Breast epithelium (tissue), 4 donors: ENCODE measurements around the gene FRMD4A. TPM values are rescaled to one million over a fixed set of nuclear protein-coding genes. Genes with fewer than 3 reads are reported as not detected.

Experiments
- DNase-seq, 2 donors: peaks; one replicate each; pipeline ENCODE4 v3.0.0-alpha.2; 2019; ENCODE audit warnings: low spot score in 2 of 2
- H3K27ac ChIP-seq, 2 donors: fragments of 200-600 bp; sonication (generic) in 1 of 2; one replicate each; pipeline ENCODE4 v1.5.1; 2016 to 2019; ENCODE audit warnings: mild to moderate bottlenecking in 1 of 2
- H3K27me3 ChIP-seq, 2 donors: fragments of 200-600 bp; sonication (generic) in 1 of 2; one replicate each; pipeline versions ENCODE4 v1.5.1 to v1.6.0; 2017 to 2019; ENCODE audit warnings: control low read depth in 1 of 2, mild to moderate bottlenecking in 1 of 2
- H3K36me3 ChIP-seq: fragments of 200-600 bp; one replicate; pipeline ENCODE4 v1.5.1; 2019
- H3K4me1 ChIP-seq, 2 donors: fragments of 200-600 bp; sonication (generic); one replicate each; pipeline ENCODE4 v1.5.1; 2016 to 2019; ENCODE audit warnings: control low read depth in 1 of 2
- H3K4me3 ChIP-seq, 3 donors: fragments of 200-600 bp; sonication (generic); 1 replicate in 2 of 3; 2 replicates in 1 of 3; pipeline ENCODE4 v1.5.1; 2016 to 2019; ENCODE audit warnings: mild to moderate bottlenecking in 3 of 3, moderate library complexity in 2 of 3
- H3K9me3 ChIP-seq, 2 donors: fragments of 200-600 bp; sonication (generic) in 1 of 2; one replicate each; pipeline ENCODE4 v1.5.1; 2016 to 2019; ENCODE audit warnings: control low read depth in 1 of 2
- POLR2A ChIP-seq: fragments of 450-650 bp; IDR thresholded peaks from one replicate; pipeline ENCODE4 v1.6.1; 2016; ENCODE audit warnings: antibody characterized with exemption, mild to moderate bottlenecking, moderate library complexity
- POLR2AphosphoS5 ChIP-seq, 3 donors: sonication (generic); formaldehyde crosslinking; IDR thresholded peaks; one replicate each; pipeline ENCODE4 v1.6.1; 2017; ENCODE audit warnings: antibody characterized with exemption in 3 of 3
- intact Hi-C: fragments of 100-400 bp; cut with DNase I; formaldehyde crosslinking; loops from one replicate; pipeline ENCODE4 v1.15.1; 2023; ENCODE audit warnings: low total_unique reads
- total RNA-seq, 3 donors: library from RNA; depleted of rRNA; stranded (reverse); fragments of >200 nt; gene quantifications; one replicate each; pipeline ENCODE4 v1.1.0, GENCODE V29; 2016
- TF ChIP-seq, protein P1 (sequence below), 3 donors: fragments of 450-650 bp; IDR thresholded peaks; one replicate each; pipeline ENCODE4 v1.5.1; 2016 to 2017; ENCODE audit warnings: antibody characterized with exemption in 3 of 3, mild to moderate bottlenecking in 3 of 3, moderate library complexity in 3 of 3

FRMD4A gene
- total RNA-seq, 3 donors from 2014 or later = 27.5 to 107 (median 34.4) TPM

DNA sequence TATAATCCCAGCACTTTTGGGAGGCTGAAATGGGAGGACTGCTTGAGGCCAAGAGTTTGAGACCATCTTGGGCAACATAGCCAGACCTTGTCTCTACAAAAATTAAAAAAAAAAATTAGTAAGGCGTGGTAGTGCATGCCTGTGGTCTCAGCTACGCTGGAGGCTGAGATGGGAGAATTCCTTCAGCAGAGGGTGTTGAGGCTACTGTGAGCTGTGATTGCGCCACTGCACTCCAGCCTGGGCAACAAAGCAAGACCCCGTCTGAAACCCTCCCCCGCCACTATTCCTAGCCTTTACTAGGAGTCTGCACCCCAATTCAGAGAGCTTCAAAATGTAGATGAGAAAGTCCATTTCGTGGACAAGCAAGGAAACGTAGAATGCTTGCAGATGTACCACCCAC lies 648.8 kb downstream of the FRMD4A start:
- H3K36me3 ChIP-seq = no peaks in the 10 kb centered on the region
- intact Hi-C loops = no loop called here
- TF ChIP-seq POLR2AphosphoS5 (IDR thresholded peaks at IDR 0.05) = no peak
- no peak for TF ChIP-seq POLR2A
- TF ChIP-seq, protein P1, sequence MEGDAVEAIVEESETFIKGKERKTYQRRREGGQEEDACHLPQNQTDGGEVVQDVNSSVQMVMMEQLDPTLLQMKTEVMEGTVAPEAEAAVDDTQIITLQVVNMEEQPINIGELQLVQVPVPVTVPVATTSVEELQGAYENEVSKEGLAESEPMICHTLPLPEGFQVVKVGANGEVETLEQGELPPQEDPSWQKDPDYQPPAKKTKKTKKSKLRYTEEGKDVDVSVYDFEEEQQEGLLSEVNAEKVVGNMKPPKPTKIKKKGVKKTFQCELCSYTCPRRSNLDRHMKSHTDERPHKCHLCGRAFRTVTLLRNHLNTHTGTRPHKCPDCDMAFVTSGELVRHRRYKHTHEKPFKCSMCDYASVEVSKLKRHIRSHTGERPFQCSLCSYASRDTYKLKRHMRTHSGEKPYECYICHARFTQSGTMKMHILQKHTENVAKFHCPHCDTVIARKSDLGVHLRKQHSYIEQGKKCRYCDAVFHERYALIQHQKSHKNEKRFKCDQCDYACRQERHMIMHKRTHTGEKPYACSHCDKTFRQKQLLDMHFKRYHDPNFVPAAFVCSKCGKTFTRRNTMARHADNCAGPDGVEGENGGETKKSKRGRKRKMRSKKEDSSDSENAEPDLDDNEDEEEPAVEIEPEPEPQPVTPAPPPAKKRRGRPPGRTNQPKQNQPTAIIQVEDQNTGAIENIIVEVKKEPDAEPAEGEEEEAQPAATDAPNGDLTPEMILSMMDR (IDR thresholded peaks at IDR 0.05) = no peak

DNA sequence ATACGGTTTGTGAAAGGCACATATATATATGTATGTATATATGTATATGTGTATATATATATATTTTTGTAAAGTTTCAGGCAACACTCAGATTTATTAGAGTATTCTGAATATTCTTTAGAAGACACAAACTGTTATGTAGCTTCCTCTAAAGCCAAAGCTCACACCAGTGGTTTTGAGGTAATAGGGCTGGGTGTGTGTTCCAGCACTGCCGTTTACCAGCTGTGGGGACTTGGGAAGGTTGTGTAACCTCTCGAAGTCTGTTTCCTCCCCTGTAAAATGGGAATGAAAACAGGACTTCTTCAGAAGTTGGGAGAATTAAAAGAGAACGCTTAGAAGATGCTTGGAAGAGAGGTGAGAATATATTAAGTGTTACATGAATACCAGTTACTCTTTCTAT lies 649.2 kb downstream of the FRMD4A start:
- H3K27me3 ChIP-seq = no peaks in the 10 kb centered on the region
- no peak overlapping the region for H3K4me3 ChIP-seq
- no peak for DNase-seq
- no peaks in the 10 kb centered on the region for H3K36me3 ChIP-seq
- no peak overlapping the region for H3K27ac ChIP-seq
- intact Hi-C loops = no loop called here
- no peaks in the 10 kb centered on the region for H3K9me3 ChIP-seq
- peaks cover 0 to 11% of the 10 kb centered on the region in 2 donors for H3K4me1 ChIP-seq
- no peak for TF ChIP-seq POLR2AphosphoS5 (IDR thresholded peaks at IDR 0.05)

More for the DNA sequence above, 648.8 kb downstream of the FRMD4A start:
- Histone ChIP-seq H3K4me3 (no peak overlapping the region), H3K27me3 (no peaks in the 10 kb centered on the region), H3K27ac (no peak overlapping the region), H3K9me3 (no peaks in the 10 kb centered on the region), H3K4me1 (peaks cover 0 to 11% of the 10 kb centered on the region in 2 donors)
- DNase-seq = no peak

DNA sequence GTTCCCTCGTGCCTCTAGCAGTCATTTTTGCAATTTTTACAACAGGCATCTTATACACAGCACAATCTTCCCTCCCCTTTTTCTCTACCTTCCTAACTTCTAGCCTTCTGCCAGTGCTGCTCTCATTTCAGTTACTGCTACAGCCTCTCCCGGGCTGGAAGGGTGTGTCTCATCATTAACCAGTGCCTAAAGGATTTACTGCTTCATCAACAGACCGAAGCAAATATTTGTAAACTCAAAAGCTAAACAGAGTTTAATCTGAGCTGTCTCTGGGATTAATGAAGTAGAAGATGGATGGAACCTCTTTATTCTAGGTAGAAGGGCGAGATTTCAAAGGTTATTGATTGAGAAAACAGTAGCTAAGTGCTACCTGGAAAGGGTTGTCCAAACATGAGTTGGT lies 649.6 kb downstream of the FRMD4A start:
- DNase-seq = no peak
- H3K9me3 ChIP-seq = no peaks in the 10 kb centered on the region
- TF ChIP-seq POLR2A = no peak
- TF ChIP-seq POLR2AphosphoS5 (IDR thresholded peaks at IDR 0.05) = no peak
- TF ChIP-seq, protein P1 (IDR thresholded peaks at IDR 0.05) = no peak
- H3K4me1 ChIP-seq = peaks cover 0 to 8% of the 10 kb centered on the region in 2 donors
- H3K27ac ChIP-seq = no peak overlapping the region
- H3K36me3 ChIP-seq = no peaks in the 10 kb centered on the region
- intact Hi-C loops = no loop called here
- no peaks in the 10 kb centered on the region for H3K27me3 ChIP-seq
- no peak overlapping the region for H3K4me3 ChIP-seq

DNA sequence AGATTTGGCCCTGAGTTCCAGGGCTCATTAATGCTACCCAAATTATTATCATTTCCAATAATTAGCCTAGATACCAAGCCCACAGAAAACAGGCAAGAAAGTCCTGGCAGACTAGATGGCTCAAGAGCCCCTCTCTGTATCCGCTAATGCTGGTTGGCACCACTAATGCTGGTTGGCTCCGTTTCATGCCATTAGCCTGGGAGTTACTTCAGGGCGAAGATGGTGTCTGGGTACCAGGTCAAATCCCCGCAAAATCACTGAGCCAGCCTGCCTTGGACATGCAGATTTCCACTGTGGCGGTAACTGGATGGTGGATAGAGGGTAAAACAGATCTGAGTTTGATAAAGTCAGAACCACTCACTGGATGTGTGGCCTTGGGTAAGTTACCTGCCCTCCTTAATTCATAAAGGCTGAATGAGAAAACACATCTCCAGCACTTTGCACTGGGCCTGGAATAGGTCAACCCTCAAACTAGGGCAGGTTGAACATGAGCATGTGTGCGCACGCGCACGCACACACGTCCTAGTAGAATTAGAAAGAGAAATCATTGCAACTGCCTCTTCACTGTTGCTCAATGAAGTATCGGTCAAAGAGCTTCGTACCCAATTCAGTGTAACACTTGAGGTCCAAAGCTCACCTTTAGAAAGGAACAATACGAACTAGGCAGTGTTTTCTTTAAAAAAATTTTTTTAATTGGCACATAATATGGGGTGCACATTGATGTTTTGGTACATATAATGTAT lies 652.5 kb downstream of the FRMD4A start:
- Histone ChIP-seq H3K27ac (no peak overlapping the region), H3K4me3 (no peak overlapping the region), H3K27me3 (no peaks in the 10 kb centered on the region), H3K36me3 (no peaks in the 10 kb centered on the region), H3K9me3 (no peaks in the 10 kb centered on the region), H3K4me1 (no peaks in the 10 kb centered on the region)
- no peak for DNase-seq
- TF ChIP-seq POLR2A = no peak
- TF ChIP-seq POLR2AphosphoS5 (IDR thresholded peaks at IDR 0.05) = no peak
- TF ChIP-seq, protein P1 (IDR thresholded peaks at IDR 0.05) = no peak
- intact Hi-C loops = no loop called here

DNA sequence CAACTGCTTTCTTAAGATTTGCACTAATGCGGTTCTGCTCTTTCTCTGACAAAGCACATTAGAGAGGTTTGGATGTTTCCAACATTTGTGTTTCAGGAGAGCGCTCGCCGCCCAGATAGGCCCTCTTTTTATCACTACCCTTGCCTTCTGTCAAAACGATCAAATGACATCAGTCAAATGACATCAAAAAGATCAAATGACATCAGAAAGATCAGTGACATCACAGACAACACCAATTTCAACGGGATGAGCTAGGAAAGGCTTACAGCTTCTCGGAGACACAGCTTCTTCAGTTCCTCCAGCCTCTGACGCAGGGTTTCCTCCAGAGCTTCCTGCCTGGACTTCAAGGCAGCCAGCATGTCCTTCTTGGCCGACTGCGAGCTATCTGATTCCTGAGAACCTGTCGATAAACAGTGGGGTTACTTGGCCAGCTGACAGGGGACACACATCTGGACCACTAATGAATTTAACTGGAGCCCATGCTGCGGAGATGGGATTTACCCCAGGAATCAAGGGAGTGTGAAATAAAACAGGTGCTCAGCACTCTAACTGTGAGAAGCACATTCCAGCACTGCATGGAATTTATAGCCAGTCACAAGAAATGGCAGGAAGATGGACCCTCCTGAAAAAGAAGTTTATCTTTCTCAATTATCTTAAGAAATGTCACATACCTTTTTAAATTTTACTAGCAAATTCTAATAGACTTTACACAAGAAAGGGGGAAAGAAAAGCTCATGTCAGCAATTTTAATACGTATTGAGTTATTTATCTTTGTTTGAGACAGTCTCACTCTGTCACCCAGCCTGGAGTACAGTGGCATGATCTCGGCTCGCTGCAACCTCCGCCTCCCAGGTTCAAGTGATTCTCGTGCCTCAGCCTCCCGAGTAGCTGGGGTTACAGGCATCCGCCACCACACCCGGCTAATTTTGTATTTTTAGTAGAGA lies 655.8 kb downstream of the FRMD4A start:
- H3K36me3 ChIP-seq = no peaks in the 10 kb centered on the region
- H3K4me3 ChIP-seq = no peak overlapping the region
- H3K27me3 ChIP-seq = no peaks in the 10 kb centered on the region
- no peak overlapping the region for H3K27ac ChIP-seq
- no peaks in the 10 kb centered on the region for H3K4me1 ChIP-seq
- intact Hi-C loops = loop anchor here (5.0 kb wide), 1 partner anchor 352 kb away; no protein-coding TSS in a partner anchor
- TF ChIP-seq POLR2AphosphoS5 (IDR thresholded peaks at IDR 0.05) (no peak), POLR2A (no peak)
- TF ChIP-seq, protein P1 (IDR thresholded peaks at IDR 0.05) = no peak
- DNase-seq = no peak
- no peaks in the 10 kb centered on the region for H3K9me3 ChIP-seq
